Breast epithelium (tissue), 4 donors: ENCODE data around the gene CPSF4L. TPM values are rescaled to one million over a fixed set of nuclear protein-coding genes. Genes with fewer than 3 reads are reported as not detected.
A peak's percentile ranks its signal among the peaks of the same experiment; 100 is the strongest.

Source experiments
- DNase-seq, 2 donors: peaks; one replicate each; pipeline ENCODE4 v3.0.0-alpha.2; 2019; ENCODE audit warnings: low spot score in 2 of 2
- H3K27ac ChIP-seq, 2 donors: fragments of 200-600 bp; sonication (generic) in 1 of 2; one replicate each; pipeline ENCODE4 v1.5.1; 2016 to 2019; ENCODE audit warnings: mild to moderate bottlenecking in 1 of 2
- H3K27me3 ChIP-seq, 2 donors: fragments of 200-600 bp; sonication (generic) in 1 of 2; one replicate each; pipeline versions ENCODE4 v1.5.1 to v1.6.0; 2017 to 2019; ENCODE audit warnings: control low read depth in 1 of 2, mild to moderate bottlenecking in 1 of 2
- H3K36me3 ChIP-seq: fragments of 200-600 bp; one replicate; pipeline ENCODE4 v1.5.1; 2019
- H3K4me1 ChIP-seq, 2 donors: fragments of 200-600 bp; sonication (generic); one replicate each; pipeline ENCODE4 v1.5.1; 2016 to 2019; ENCODE audit warnings: control low read depth in 1 of 2
- H3K4me3 ChIP-seq, 3 donors: fragments of 200-600 bp; sonication (generic); 1 replicate in 2 of 3; 2 replicates in 1 of 3; pipeline ENCODE4 v1.5.1; 2016 to 2019; ENCODE audit warnings: mild to moderate bottlenecking in 3 of 3, moderate library complexity in 2 of 3
- H3K9me3 ChIP-seq, 2 donors: fragments of 200-600 bp; sonication (generic) in 1 of 2; one replicate each; pipeline ENCODE4 v1.5.1; 2016 to 2019; ENCODE audit warnings: control low read depth in 1 of 2
- CTCF ChIP-seq, 3 donors: fragments of 450-650 bp; IDR thresholded peaks; one replicate each; pipeline ENCODE4 v1.5.1; 2016 to 2017; ENCODE audit warnings: antibody characterized with exemption in 3 of 3, mild to moderate bottlenecking in 3 of 3, moderate library complexity in 3 of 3
- POLR2A ChIP-seq: fragments of 450-650 bp; IDR thresholded peaks from one replicate; pipeline ENCODE4 v1.6.1; 2016; ENCODE audit warnings: antibody characterized with exemption, mild to moderate bottlenecking, moderate library complexity
- POLR2AphosphoS5 ChIP-seq, 3 donors: sonication (generic); formaldehyde crosslinking; IDR thresholded peaks; one replicate each; pipeline ENCODE4 v1.6.1; 2017; ENCODE audit warnings: antibody characterized with exemption in 3 of 3
- intact Hi-C: fragments of 100-400 bp; cut with DNase I; formaldehyde crosslinking; loops from one replicate; pipeline ENCODE4 v1.15.1; 2023; ENCODE audit warnings: low total_unique reads
- total RNA-seq, 3 donors: library from RNA; depleted of rRNA; stranded (reverse); fragments of >200 nt; gene quantifications; one replicate each; pipeline ENCODE4 v1.1.0, GENCODE V29; 2016

CPSF4L gene
- total RNA-seq, 3 donors from 2014 or later: 0.29 TPM; not detected in 2

GRCh38 chr17:73293031-73293430, 31.4 kb upstream of the CPSF4L start:
- Histone ChIP-seq H3K9me3 (no peaks in the 10 kb centered on the region), H3K27ac (peak overlapping the region; percentile 95 to 99), H3K4me1 (peaks cover 41 to 60% of the 10 kb centered on the region in 2 donors), H3K4me3 (peak overlapping the region in 1 of 3 donors; percentile 61), H3K27me3 (no peaks in the 10 kb centered on the region), H3K36me3 (no peaks in the 10 kb centered on the region)
- no peak for DNase-seq
- TF ChIP-seq CTCF (IDR thresholded peaks at IDR 0.05) (no peak), POLR2A (no peak), POLR2AphosphoS5 (IDR thresholded peaks at IDR 0.05) (no peak)
- intact Hi-C loops: no loop called here

GRCh38 chr17:73292031-73292531, 30.4 kb upstream of the CPSF4L start:
- Histone ChIP-seq H3K36me3 (no peaks in the 10 kb centered on the region), H3K4me3 (peak overlapping the region in 2 of 3 donors; percentile 17 to 61), H3K27ac (peak overlapping the region; percentile 95 to 99), H3K9me3 (no peaks in the 10 kb centered on the region), H3K4me1 (peaks cover 44 to 69% of the 10 kb centered on the region in 2 donors), H3K27me3 (no peaks in the 10 kb centered on the region)
- intact Hi-C loops: no loop called here
- TF ChIP-seq POLR2AphosphoS5 (IDR thresholded peaks at IDR 0.05): peak in 1 of 3 donors; percentile 21
- TF ChIP-seq CTCF (IDR thresholded peaks at IDR 0.05): no peak
- DNase-seq: no peak

GRCh38 chr17:73291260-73291801, 29.7 kb upstream of the CPSF4L start:
- H3K4me3 ChIP-seq: peak overlapping the region in 2 of 3 donors; percentile 17 to 61
- H3K4me1 ChIP-seq: peaks cover 48 to 74% of the 10 kb centered on the region in 2 donors
- intact Hi-C loops: no loop called here
- H3K9me3 ChIP-seq: no peaks in the 10 kb centered on the region
- no peak for DNase-seq
- no peaks in the 10 kb centered on the region for H3K36me3 ChIP-seq
- TF ChIP-seq CTCF (IDR thresholded peaks at IDR 0.05) (no peak), POLR2AphosphoS5 (IDR thresholded peaks at IDR 0.05) (no peak), POLR2A (no peak)
- no peaks in the 10 kb centered on the region for H3K27me3 ChIP-seq
- peak overlapping the region; percentile 95 to 99 for H3K27ac ChIP-seq

- peak overlapping the region in 1 of 3 donors; percentile 61 for H3K4me3 ChIP-seq
- intact Hi-C loops: no loop called here
- H3K4me1 ChIP-seq: peaks cover 48 to 74% of the 10 kb centered on the region in 2 donors
- peak overlapping the region; percentile 95 to 99 for H3K27ac ChIP-seq
- H3K9me3 ChIP-seq: no peaks in the 10 kb centered on the region
- H3K36me3 ChIP-seq: no peaks in the 10 kb centered on the region
- no peak for DNase-seq
- TF ChIP-seq POLR2AphosphoS5 (IDR thresholded peaks at IDR 0.05) (peak in 1 of 3 donors; percentile 30), POLR2A (no peak)
- H3K27me3 ChIP-seq: no peaks in the 10 kb centered on the region
Measured at GRCh38 chr17:73290399-73291259, 28.9 kb upstream of the CPSF4L start.

GRCh38 chr17:73289549-73290254, 28.0 kb upstream of the CPSF4L start:
- Histone ChIP-seq H3K27ac (peak overlapping the region; percentile 95 to 99), H3K9me3 (no peaks in the 10 kb centered on the region), H3K27me3 (no peaks in the 10 kb centered on the region), H3K36me3 (no peaks in the 10 kb centered on the region), H3K4me3 (peak overlapping the region in 1 of 3 donors; percentile 16), H3K4me1 (peaks cover 48 to 74% of the 10 kb centered on the region in 2 donors)
- intact Hi-C loops: no loop called here
- TF ChIP-seq POLR2A (no peak), CTCF (IDR thresholded peaks at IDR 0.05) (no peak), POLR2AphosphoS5 (IDR thresholded peaks at IDR 0.05) (no peak)
- DNase-seq: no peak
